OCI-LY3 (cell line): Measurements from ENCODE around the gene NDUFS8.

Source experiments
- H2AFZ ChIP-seq: fragments of 200-600, 300-600 bp; shearing (Covaris generic); 2 replicates; pipeline ENCODE4 v1.6.0; 2014; ENCODE audit warnings: antibody characterized with exemption, low read depth, low read length
- H3K27ac ChIP-seq: fragments of 200-600, 300-600 bp; sonication (generic); 2 replicates; pipeline ENCODE4 v1.5.1; 2014; ENCODE audit warnings: mild to moderate bottlenecking, low read length, moderate library complexity, mixed read lengths
- H3K27me3 ChIP-seq: fragments of 200-600, 300-600 bp; sonication (generic); 2 replicates; pipeline ENCODE4 v1.6.1; 2014; ENCODE audit warnings: low read depth, low read length, mixed read lengths
- H3K36me3 ChIP-seq: fragments of 200-600, 300-600 bp; sonication (generic); replicated peaks from 2 replicates; pipeline ENCODE3; 2014; ENCODE audit warnings: low read depth, low read length, mixed read lengths
- H3K4me1 ChIP-seq: fragments of 300-600, 200-600 bp; sonication (generic); 2 replicates; pipeline ENCODE4 v1.6.1; 2014; ENCODE audit warnings: low read length, mixed read lengths
- H3K4me2 ChIP-seq: fragments of 200-600, 300-600 bp; sonication (generic); 2 replicates; pipeline ENCODE4 v1.6.1; 2014; ENCODE audit warnings: low read length, mixed read lengths
- H3K4me3 ChIP-seq: fragments of 300-600, 200-600 bp; sonication (generic); 2 replicates; pipeline ENCODE4 v1.5.1; 2014; ENCODE audit warnings: antibody characterized with exemption, mild to moderate bottlenecking, low read length, moderate library complexity
- H3K79me2 ChIP-seq: fragments of 300-600, 200-600 bp; shearing (Covaris generic); 2 replicates; pipeline ENCODE4 v1.6.1; 2014; ENCODE audit warnings: mild to moderate bottlenecking, low read length, mixed read lengths
- H3K9ac ChIP-seq: fragments of 300-600, 200-600 bp; shearing (Covaris generic); 2 replicates; pipeline ENCODE4 v1.6.0; 2014; ENCODE audit warnings: mild to moderate bottlenecking, low read length, moderate library complexity
- H3K9me3 ChIP-seq: fragments of 200-600, 300-600 bp; shearing (Covaris generic); 2 replicates; pipeline ENCODE4 v1.6.1; 2014; ENCODE audit warnings: low read length, mixed read lengths; ENCODE audit not compliant: insufficient read depth
- H4K20me1 ChIP-seq: fragments of 200-600, 300-600 bp; sonication (generic); 2 replicates; pipeline ENCODE4 v1.6.1; 2016; ENCODE audit warnings: low read length, mixed read lengths; ENCODE audit not compliant: insufficient read depth
- EZH2phosphoT487 ChIP-seq: fragments of 200-600 bp; shearing (Covaris generic); IDR thresholded peaks from 2 replicates; pipeline ENCODE4 v1.6.1; 2018; ENCODE audit warnings: antibody characterized with exemption, mixed run types, low read depth
- TF ChIP-seq, protein P1 (sequence below): fragments of 200-600, 300-600 bp; sonication (generic); IDR thresholded peaks from 2 replicates; pipeline ENCODE4 v1.5.1; 2014; ENCODE audit warnings: antibody characterized with exemption, low read length, low read depth

Gene NDUFS8

GRCh38 chr11:68052137-68052873 lies 21.8 kb downstream of the NDUFS8 start:
- Histone ChIP-seq H3K27ac (no peak overlapping the region), H2AFZ (no peak overlapping the region), H3K27me3 (no peaks in the 10 kb centered on the region), H3K79me2 (no peaks in the 10 kb centered on the region), H3K4me3 (no peak overlapping the region), H3K4me2 (no peak overlapping the region), H3K9me3 (no peaks in the 10 kb centered on the region), H4K20me1 (peaks cover 8% of the 10 kb centered on the region), H3K9ac (no peak overlapping the region), H3K36me3 (peaks cover 54% of the 10 kb centered on the region), H3K4me1 (no peaks in the 10 kb centered on the region)
- no peak for TF ChIP-seq EZH2phosphoT487
- TF ChIP-seq, protein P1, sequence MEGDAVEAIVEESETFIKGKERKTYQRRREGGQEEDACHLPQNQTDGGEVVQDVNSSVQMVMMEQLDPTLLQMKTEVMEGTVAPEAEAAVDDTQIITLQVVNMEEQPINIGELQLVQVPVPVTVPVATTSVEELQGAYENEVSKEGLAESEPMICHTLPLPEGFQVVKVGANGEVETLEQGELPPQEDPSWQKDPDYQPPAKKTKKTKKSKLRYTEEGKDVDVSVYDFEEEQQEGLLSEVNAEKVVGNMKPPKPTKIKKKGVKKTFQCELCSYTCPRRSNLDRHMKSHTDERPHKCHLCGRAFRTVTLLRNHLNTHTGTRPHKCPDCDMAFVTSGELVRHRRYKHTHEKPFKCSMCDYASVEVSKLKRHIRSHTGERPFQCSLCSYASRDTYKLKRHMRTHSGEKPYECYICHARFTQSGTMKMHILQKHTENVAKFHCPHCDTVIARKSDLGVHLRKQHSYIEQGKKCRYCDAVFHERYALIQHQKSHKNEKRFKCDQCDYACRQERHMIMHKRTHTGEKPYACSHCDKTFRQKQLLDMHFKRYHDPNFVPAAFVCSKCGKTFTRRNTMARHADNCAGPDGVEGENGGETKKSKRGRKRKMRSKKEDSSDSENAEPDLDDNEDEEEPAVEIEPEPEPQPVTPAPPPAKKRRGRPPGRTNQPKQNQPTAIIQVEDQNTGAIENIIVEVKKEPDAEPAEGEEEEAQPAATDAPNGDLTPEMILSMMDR: no peak

- peaks cover 56% of the 10 kb centered on the region for H3K36me3 ChIP-seq
- H3K4me3 ChIP-seq: no peak overlapping the region
- peaks cover 8% of the 10 kb centered on the region for H4K20me1 ChIP-seq
- TF ChIP-seq, protein P1: no peak
- TF ChIP-seq EZH2phosphoT487: no peak
- no peaks in the 10 kb centered on the region for H3K79me2 ChIP-seq
- no peak overlapping the region for H3K4me2 ChIP-seq
- H3K4me1 ChIP-seq: no peaks in the 10 kb centered on the region
- H3K27ac ChIP-seq: peak overlapping the region; percentile 14; the same call in 1 of the 2 replicates
- H2AFZ ChIP-seq: no peak overlapping the region
- no peaks in the 10 kb centered on the region for H3K9me3 ChIP-seq
- H3K9ac ChIP-seq: no peak overlapping the region
- no peaks in the 10 kb centered on the region for H3K27me3 ChIP-seq
These were observed 22.6 kb downstream of the NDUFS8 start for GRCh38 chr11:68053117-68053516.

DNA sequence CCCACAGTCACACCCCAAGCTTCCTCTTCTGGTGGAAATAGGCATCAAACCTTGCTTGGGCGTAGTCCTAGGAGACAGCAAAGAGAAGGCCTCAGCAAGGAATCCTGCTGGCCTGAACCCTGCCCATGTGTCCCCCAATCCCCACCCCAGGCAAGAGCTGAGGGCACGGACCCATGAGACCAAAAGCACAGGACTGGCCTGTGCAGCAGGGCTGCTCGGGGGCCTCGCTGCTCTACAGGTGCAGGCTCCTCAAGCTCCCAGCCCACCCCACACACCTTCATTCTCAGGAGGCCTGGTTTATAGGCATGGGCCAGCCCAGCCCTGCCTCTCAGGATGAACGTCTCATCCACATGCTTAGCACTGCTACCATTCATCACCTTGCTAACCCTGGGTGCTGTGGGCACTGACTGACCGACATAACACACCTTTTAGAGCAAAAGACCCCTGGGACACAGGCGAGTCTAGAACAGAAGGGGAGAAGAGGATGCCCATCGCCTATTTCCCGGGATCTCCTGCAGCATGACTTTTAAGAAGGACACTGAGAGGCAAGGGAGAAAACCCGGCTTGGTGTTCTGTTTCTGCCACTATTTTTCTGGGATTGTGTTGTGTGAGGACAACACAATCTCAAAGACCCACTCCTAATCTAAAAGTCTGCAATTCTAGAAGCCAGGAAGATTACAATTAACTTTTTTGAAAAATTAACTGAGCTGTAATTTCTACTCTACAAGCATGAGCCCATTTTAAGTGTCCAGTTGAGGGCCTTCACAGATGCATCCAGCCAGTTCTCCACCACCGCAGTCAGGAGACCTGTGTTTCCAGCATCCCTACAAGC lies 23.7 kb downstream of the NDUFS8 start:
- Histone ChIP-seq H3K4me3 (no peak overlapping the region), H4K20me1 (peaks cover 8% of the 10 kb centered on the region), H3K9ac (no peak overlapping the region), H2AFZ (no peak overlapping the region), H3K9me3 (no peaks in the 10 kb centered on the region), H3K27me3 (no peaks in the 10 kb centered on the region), H3K36me3 (peaks cover 50% of the 10 kb centered on the region), H3K4me2 (no peak overlapping the region), H3K79me2 (no peaks in the 10 kb centered on the region), H3K4me1 (no peaks in the 10 kb centered on the region), H3K27ac (no peak overlapping the region)
- TF ChIP-seq, protein P1: no peak
- TF ChIP-seq EZH2phosphoT487: no peak
